Thymus (tissue), 11 donors: Measurements from ENCODE around the gene COX7B2. TPM values are rescaled to one million over a fixed set of nuclear protein-coding genes. Genes with fewer than 3 reads are reported as not detected.

Experiments
- DNase-seq, 9 donors: peaks; one replicate each; pipeline ENCODE4 v3.0.0-alpha.2; 2013; ENCODE audit warnings: low spot score in 9 of 9, low read depth in 6 of 9, missing footprints in 1 of 9
- H3K27ac ChIP-seq, 2 donors: one replicate each; pipeline ENCODE4 v1.5.1; 2013; ENCODE audit warnings: control low read depth in 1 of 2, low read depth in 1 of 2, low read length in 1 of 2, mild to moderate bottlenecking in 1 of 2, moderate library complexity in 1 of 2
- H3K27me3 ChIP-seq, 2 donors: one replicate each; pipeline ENCODE4 v1.5.1; 2013; ENCODE audit warnings: low read length in 1 of 2; ENCODE audit not compliant: control insufficient read depth in 2 of 2, insufficient read depth in 1 of 2
- H3K36me3 ChIP-seq, 2 donors: one replicate each; pipeline ENCODE4 v1.5.1; 2013; ENCODE audit warnings: low read length in 1 of 2, mild to moderate bottlenecking in 1 of 2, moderate library complexity in 1 of 2; ENCODE audit not compliant: control insufficient read depth in 2 of 2, insufficient read depth in 2 of 2
- H3K4me1 ChIP-seq, 2 donors: one replicate each; pipeline ENCODE4 v1.5.1; 2013; ENCODE audit warnings: low read length in 2 of 2; ENCODE audit not compliant: control insufficient read depth in 2 of 2, insufficient read depth in 2 of 2
- H3K4me3 ChIP-seq, 2 donors: one replicate each; pipeline ENCODE4 v1.5.1; 2013; ENCODE audit warnings: low read length in 2 of 2, control low read depth in 1 of 2, mild to moderate bottlenecking in 1 of 2
- H3K9me3 ChIP-seq, 2 donors: one replicate each; pipeline ENCODE4 v1.5.1; 2013; ENCODE audit warnings: low read length in 1 of 2, mild to moderate bottlenecking in 1 of 2; ENCODE audit not compliant: control insufficient read depth in 2 of 2, insufficient read depth in 1 of 2
- WGBS: extraction: QIAGEN DNeasy Blood & Tissue Kit; methylation state at CpG from one replicate; pipeline ENCODE4 v1.1.7; 2013; 5-methylcytosine and 5-hydroxymethylcytosine counted together
- polyA plus RNA-seq: library from polyadenylated mRNA; stranded (reverse); fragments of 200-250 nt; gene quantifications from one replicate; pipeline ENCODE4 v1.2.3, GENCODE V29; 2013
- total RNA-seq: library from RNA; stranded (reverse); fragments of 120-200 nt; gene quantifications from one replicate; pipeline ENCODE4 v1.2.4, GENCODE V29; 2013
- donor health status: healthy.

The COX7B2 gene
- total and polyA plus RNA-seq, 2 donors = not detected

GRCh38 chr4:46830971-46831454 lies 78.0 kb downstream of the COX7B2 start:
- DNase-seq = no peak
- H3K36me3 ChIP-seq = no peaks in the 10 kb centered on the region
- no peak overlapping the region for H3K4me3 ChIP-seq
- H3K4me1 ChIP-seq = no peaks in the 10 kb centered on the region
- H3K27ac ChIP-seq = no peak overlapping the region
- peaks cover 0 to 5% of the 10 kb centered on the region in 2 donors for H3K9me3 ChIP-seq
- 96% methylated on average over 24 of the region's 24 CpGs for WGBS
- no peaks in the 10 kb centered on the region for H3K27me3 ChIP-seq

DNA sequence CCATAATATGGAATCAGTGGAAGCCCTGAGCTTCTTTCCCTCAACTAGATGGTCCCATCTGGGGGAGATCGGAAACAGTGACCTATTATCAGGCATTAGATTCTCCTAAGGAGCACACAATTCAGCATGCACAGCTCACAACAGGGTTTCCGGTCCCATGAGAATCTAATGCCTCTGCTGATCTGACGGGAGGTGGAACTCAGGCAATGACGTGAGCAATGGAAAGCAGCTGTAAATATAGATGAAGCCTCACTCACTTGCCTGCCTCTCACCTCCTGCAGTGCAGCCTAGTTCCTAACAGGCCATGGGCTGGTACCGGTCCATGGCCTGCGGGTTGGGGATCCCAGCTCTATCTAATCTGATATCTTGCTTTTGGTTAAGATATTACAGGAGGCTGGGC lies 88.9 kb downstream of the COX7B2 start:
- Histone ChIP-seq H3K9me3 (no peaks in the 10 kb centered on the region), H3K4me1 (no peaks in the 10 kb centered on the region), H3K27ac (no peak overlapping the region), H3K27me3 (no peaks in the 10 kb centered on the region), H3K36me3 (no peaks in the 10 kb centered on the region), H3K4me3 (no peak overlapping the region)
- DNase-seq = no peak
- 95% methylated on average over 6 of the region's 6 CpGs for WGBS

DNA sequence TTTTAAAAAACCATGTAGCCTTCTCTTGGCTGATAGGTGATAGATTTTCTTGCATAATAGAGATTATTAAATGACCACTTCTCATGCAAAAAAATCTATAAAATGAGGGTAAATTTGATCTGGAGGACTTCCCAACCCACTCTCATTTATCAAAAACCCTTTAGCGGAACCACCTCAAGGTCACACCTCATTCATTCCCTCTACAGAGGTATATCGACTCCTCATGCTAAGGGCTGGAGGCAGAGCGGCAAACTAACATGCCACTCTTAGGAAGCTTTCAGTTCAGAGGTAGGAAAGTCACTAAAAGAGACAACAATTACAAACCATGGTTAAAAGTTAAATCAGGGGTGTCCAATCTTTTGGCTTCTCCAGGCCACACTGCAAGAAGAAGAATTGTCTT lies 90.0 kb downstream of the COX7B2 start:
- Histone ChIP-seq H3K4me1 (no peaks in the 10 kb centered on the region), H3K9me3 (no peaks in the 10 kb centered on the region), H3K4me3 (no peak overlapping the region), H3K27me3 (no peaks in the 10 kb centered on the region), H3K36me3 (no peaks in the 10 kb centered on the region), H3K27ac (no peak overlapping the region)
- whole genome bisulfite sequencing = 96% methylated on average over 3 of the region's 3 CpGs
- no peak for DNase-seq

GRCh38 chr4:46818604-46819003 lies 90.4 kb downstream of the COX7B2 start:
- H3K36me3 ChIP-seq = no peaks in the 10 kb centered on the region
- H3K9me3 ChIP-seq = no peaks in the 10 kb centered on the region
- H3K4me3 ChIP-seq = no peak overlapping the region
- DNase-seq = no peak
- 83% methylated on average over 4 of the region's 4 CpGs for WGBS
- no peak overlapping the region for H3K27ac ChIP-seq
- no peaks in the 10 kb centered on the region for H3K4me1 ChIP-seq
- no peaks in the 10 kb centered on the region for H3K27me3 ChIP-seq

- no peak for DNase-seq
- WGBS = 86% methylated on average over 1 of the region's 1 CpG
- H3K4me1 ChIP-seq = no peaks in the 10 kb centered on the region
- no peaks in the 10 kb centered on the region for H3K9me3 ChIP-seq
- no peaks in the 10 kb centered on the region for H3K36me3 ChIP-seq
- no peaks in the 10 kb centered on the region for H3K27me3 ChIP-seq
- H3K4me3 ChIP-seq = no peak overlapping the region
- no peak overlapping the region for H3K27ac ChIP-seq
Observed at GRCh38 chr4:46817806-46818205, 91.2 kb downstream of the COX7B2 start.

DNA sequence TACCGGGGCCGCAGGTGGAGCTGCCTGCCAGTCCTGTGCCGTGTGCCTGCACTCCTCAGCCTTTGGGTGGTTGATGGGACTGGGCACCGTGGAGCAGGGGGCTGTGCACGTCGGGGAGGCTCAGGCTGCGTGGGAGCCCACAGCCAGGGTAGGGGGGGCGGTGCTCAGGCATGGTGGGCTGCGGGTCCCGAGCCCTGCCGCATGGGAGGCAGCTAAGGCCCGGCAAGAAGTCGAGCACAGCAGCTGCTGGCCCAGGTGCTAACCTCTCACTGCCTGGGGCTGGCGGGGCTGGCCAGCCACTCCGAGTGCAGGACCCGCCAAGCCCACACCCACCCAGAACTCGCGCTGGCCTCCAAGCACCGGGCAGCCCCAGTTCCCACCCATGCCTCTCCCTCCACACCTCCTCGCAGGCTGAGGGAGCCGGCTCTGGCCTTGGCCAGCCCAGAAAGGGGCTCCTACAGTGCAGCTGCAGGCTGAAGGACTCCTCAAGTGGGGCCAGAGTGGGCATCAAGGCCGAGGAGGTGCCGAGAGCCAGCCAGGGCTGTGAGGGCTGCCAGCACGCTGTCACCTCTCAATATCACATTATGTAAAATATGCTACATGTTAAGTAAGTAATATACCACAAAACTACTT lies 104.1 kb downstream of the COX7B2 start:
- no peak overlapping the region for H3K27ac ChIP-seq
- H3K36me3 ChIP-seq = no peaks in the 10 kb centered on the region
- H3K27me3 ChIP-seq = no peaks in the 10 kb centered on the region
- no peak for DNase-seq
- H3K4me3 ChIP-seq = no peak overlapping the region
- H3K4me1 ChIP-seq = no peaks in the 10 kb centered on the region
- WGBS = 96% methylated on average over 24 of the region's 24 CpGs
- peaks cover 0 to 3% of the 10 kb centered on the region in 2 donors for H3K9me3 ChIP-seq

- WGBS = 82% methylated on average over 6 of the region's 6 CpGs
- DNase-seq = no peak
- H3K4me1 ChIP-seq = no peaks in the 10 kb centered on the region
- H3K36me3 ChIP-seq = no peaks in the 10 kb centered on the region
- H3K9me3 ChIP-seq = no peaks in the 10 kb centered on the region
- H3K27ac ChIP-seq = no peak overlapping the region
- no peaks in the 10 kb centered on the region for H3K27me3 ChIP-seq
- H3K4me3 ChIP-seq = no peak overlapping the region
Observed at GRCh38 chr4:46793036-46793435, 116.0 kb downstream of the COX7B2 start.

DNA sequence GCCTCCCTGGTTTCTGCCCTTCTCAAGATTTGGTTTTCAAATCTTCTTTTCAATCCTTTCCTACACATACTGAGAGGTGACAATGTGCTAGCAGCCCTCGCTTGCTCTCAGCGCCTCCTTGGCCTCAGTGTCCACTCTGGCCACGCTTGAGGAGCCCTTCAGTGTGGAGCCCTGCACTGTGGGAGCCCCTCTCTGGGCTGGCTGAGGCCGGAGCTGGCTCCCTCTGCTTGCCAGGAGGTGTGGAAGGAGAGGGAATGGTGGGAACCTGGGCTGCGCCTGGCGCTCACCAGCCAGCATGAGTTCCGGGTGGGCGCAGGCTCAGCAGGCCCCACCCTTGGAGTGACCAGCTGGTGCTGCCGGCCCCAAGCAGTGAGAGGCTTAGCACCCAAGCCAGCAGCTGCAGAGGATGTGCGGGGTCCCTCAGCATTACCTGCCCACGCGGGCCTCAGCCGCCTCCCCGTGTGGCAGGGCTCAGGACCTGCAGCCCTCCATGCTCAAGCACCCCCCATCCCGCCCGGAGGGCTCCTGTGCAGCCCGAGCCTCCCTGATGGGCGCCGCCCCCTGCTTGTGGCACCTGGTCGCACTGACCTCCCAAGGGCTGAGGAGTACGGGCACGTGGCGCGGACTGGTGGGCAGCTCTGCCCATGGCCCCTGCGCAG lies 127.5 kb downstream of the COX7B2 start:
- Histone ChIP-seq H3K27me3 (no peaks in the 10 kb centered on the region), H3K36me3 (no peaks in the 10 kb centered on the region), H3K4me3 (no peak overlapping the region), H3K9me3 (peaks cover 0 to 8% of the 10 kb centered on the region in 2 donors), H3K27ac (no peak overlapping the region), H3K4me1 (no peaks in the 10 kb centered on the region)
- DNase-seq = no peak
- 95% methylated on average over 25 of the region's 25 CpGs for WGBS

DNA sequence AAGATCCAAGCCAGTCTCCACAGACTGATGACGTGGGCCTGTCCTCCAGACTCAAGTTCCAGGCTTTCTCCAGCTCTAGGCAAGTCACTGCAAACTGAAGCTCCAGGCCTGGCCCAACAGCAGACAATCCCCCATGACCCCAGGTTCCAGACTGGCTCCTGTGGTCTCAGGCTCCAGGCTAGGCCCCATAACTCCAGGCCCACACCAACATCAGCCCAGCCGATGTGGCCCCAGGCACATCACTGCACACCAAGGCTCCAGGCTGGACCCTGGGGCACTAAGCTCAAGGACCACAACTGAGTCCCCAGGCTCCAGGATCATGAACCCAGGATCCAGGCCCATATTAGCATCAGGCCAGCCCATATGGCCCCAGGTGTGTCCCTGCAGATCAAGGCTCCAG lies 143.6 kb downstream of the COX7B2 start:
- no peaks in the 10 kb centered on the region for H3K36me3 ChIP-seq
- H3K9me3 ChIP-seq = peaks cover 0 to 6% of the 10 kb centered on the region in 2 donors
- H3K27me3 ChIP-seq = no peaks in the 10 kb centered on the region
- H3K4me3 ChIP-seq = no peak overlapping the region
- 96% methylated on average over 2 of the region's 2 CpGs for WGBS
- no peak for DNase-seq
- no peaks in the 10 kb centered on the region for H3K4me1 ChIP-seq
- no peak overlapping the region for H3K27ac ChIP-seq
